Sigmoid colon (tissue), 4 donors: ENCODE data around the gene LOXHD1.

Source experiments
- POLR2A ChIP-seq, 2 donors: fragments of 450-650 bp; IDR thresholded peaks; one replicate each; pipeline ENCODE4 v1.6.1; 2016; ENCODE audit warnings: antibody characterized with exemption in 2 of 2, mild to moderate bottlenecking in 2 of 2, moderate library complexity in 2 of 2
- POLR2AphosphoS5 ChIP-seq, 4 donors: sonication (generic); formaldehyde crosslinking; IDR thresholded peaks; one replicate each; pipeline ENCODE4 v1.6.1; 2017; ENCODE audit warnings: antibody characterized with exemption in 4 of 4

DNA sequence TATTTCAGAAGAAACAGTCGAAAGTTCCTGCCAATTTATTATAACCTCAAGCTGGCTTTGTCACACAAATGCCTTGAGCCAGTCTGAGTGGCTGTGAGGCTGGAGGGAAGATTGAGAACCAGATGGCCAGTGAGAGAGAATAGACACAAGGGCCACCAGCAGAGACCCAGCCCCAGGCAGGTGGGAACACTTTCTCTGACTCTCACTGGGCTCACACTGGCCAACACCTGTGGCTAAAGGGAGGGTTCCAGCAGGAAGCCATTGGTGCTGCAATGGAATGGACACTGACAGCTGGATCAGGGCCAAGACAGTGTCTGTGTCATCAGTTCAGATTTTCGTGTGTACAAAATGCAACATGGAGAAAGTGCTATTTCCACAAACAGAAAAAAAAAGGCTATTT lies 29.9 kb downstream of the LOXHD1 start:
- TF ChIP-seq POLR2A (IDR thresholded peaks at IDR 0.05) (no peak), POLR2AphosphoS5 (IDR thresholded peaks at IDR 0.05) (no peak)
